Neural crest cell (in vitro differentiated cells): ENCODE measurements around the gene GRIN3B. TPM values are rescaled to one million over a fixed set of nuclear protein-coding genes. Genes with fewer than 3 reads are reported as not detected.

Experiments used
- DNase-seq: peaks from one replicate; pipeline ENCODE4 v3.0.0; 2021; ENCODE audit warnings: low read depth, mixed read lengths, low spot score
- H3K27ac Mint-ChIP-seq: one replicate; pipeline ENCODE4 v1.8.0; 2021; ENCODE audit warnings: mild to moderate bottlenecking, mixed read lengths; ENCODE audit not compliant: unreplicated experiment
- H3K27me3 Mint-ChIP-seq: 2 replicates; pipeline ENCODE4 v1.8.0; 2021; ENCODE audit warnings: low read depth, mild to moderate bottlenecking, mixed read lengths
- H3K36me3 Mint-ChIP-seq: 2 replicates; pipeline ENCODE4 v1.8.0; 2021; ENCODE audit warnings: low read depth, mild to moderate bottlenecking, mixed read lengths
- H3K4me1 Mint-ChIP-seq: 2 replicates; pipeline ENCODE4 v1.8.0; 2021; ENCODE audit warnings: mixed read lengths
- H3K4me3 Mint-ChIP-seq: one replicate; pipeline ENCODE4 v1.8.0; 2021; ENCODE audit warnings: mild to moderate bottlenecking, mixed read lengths
- H3K9me3 Mint-ChIP-seq: 2 replicates; pipeline ENCODE4 v1.8.0; 2021; ENCODE audit warnings: mixed read lengths
- CTCF ChIP-seq: fragments of 200-600 bp; sonication (generic); conservative IDR thresholded peaks from 2 replicates; pipeline ENCODE4 v1.5.0; 2021; ENCODE audit warnings: antibody characterized with exemption, mild to moderate bottlenecking
- total RNA-seq: library from RNA; stranded (reverse); gene quantifications from 2 replicates; pipeline ENCODE4 v1.2.1, GENCODE V29; 2021

The GRIN3B gene
- total RNA-seq, 1 donor from 2014 or later, result 0.12 TPM

- Mint-ChIP-seq H3K27ac (no peak overlapping the region), H3K36me3 (peaks cover 3% of the 10 kb centered on the region), H3K4me1 (peaks cover 27% of the 10 kb centered on the region), H3K27me3 (no peaks in the 10 kb centered on the region), H3K9me3 (no peaks in the 10 kb centered on the region), H3K4me3 (peak overlapping the region; percentile 66)
- TF ChIP-seq CTCF, result no peak
- DNase-seq, result no peak
These were observed 41.8 kb downstream of the GRIN3B start for GRCh38 chr19:1041835-1042685.

GRCh38 chr19:1042689-1043511 lies 42.7 kb downstream of the GRIN3B start:
- Mint-ChIP-seq H3K4me1 (peaks cover 27% of the 10 kb centered on the region), H3K9me3 (no peaks in the 10 kb centered on the region), H3K27ac (no peak overlapping the region), H3K27me3 (no peaks in the 10 kb centered on the region), H3K4me3 (peak overlapping the region; percentile 66), H3K36me3 (no peaks in the 10 kb centered on the region)
- no peak for TF ChIP-seq CTCF
- DNase-seq, result no peak

- H3K4me1 Mint-ChIP-seq, result peaks cover 12% of the 10 kb centered on the region
- H3K27me3 Mint-ChIP-seq, result no peaks in the 10 kb centered on the region
- H3K36me3 Mint-ChIP-seq, result no peaks in the 10 kb centered on the region
- no peaks in the 10 kb centered on the region for H3K9me3 Mint-ChIP-seq
- no peak overlapping the region for H3K27ac Mint-ChIP-seq
- DNase-seq, result no peak
- no peak for TF ChIP-seq CTCF
- peak overlapping the region; percentile 47 for H3K4me3 Mint-ChIP-seq
These were observed 45.0 kb downstream of the GRIN3B start for GRCh38 chr19:1045247-1045603.

GRCh38 chr19:1046117-1046626 lies 46.0 kb downstream of the GRIN3B start:
- no peaks in the 10 kb centered on the region for H3K36me3 Mint-ChIP-seq
- H3K9me3 Mint-ChIP-seq, result no peaks in the 10 kb centered on the region
- no peak overlapping the region for H3K4me3 Mint-ChIP-seq
- no peaks in the 10 kb centered on the region for H3K27me3 Mint-ChIP-seq
- H3K4me1 Mint-ChIP-seq, result peaks cover 2% of the 10 kb centered on the region
- TF ChIP-seq CTCF, result no peak
- DNase-seq, result no peak
- no peak overlapping the region for H3K27ac Mint-ChIP-seq

- TF ChIP-seq CTCF, result no peak
These were observed 46.8 kb downstream of the GRIN3B start for GRCh38 chr19:1046836-1047695.

More at GRCh38 chr19:1046836-1047695, 46.8 kb downstream of the GRIN3B start:
- Mint-ChIP-seq H3K27me3 (no peaks in the 10 kb centered on the region), H3K4me1 (peaks cover 4% of the 10 kb centered on the region), H3K4me3 (no peak overlapping the region), H3K9me3 (no peaks in the 10 kb centered on the region), H3K36me3 (no peaks in the 10 kb centered on the region), H3K27ac (no peak overlapping the region)
- no peak for DNase-seq
